UCSD-AML1 (cell line): ENCODE measurements around the gene NEURL1.
A peak's percentile ranks its signal among the peaks of the same experiment; 100 is the strongest.
"Not testable (repeated sequence)": the region's sequence is repeated elsewhere in the genome, so short reads cannot be mapped to it uniquely, and the experiment has no call there.

Source experiments
- DNase-seq: peaks from one replicate; lab custom pipeline; 2025; ENCODE audit not compliant: unreplicated experiment; lab: John Stamatoyannopoulos, UW

Gene NEURL1

GRCh38 chr10:103603382-103603781 lies 109.9 kb downstream of the NEURL1 start:
- DNase-seq = no peak

- DNase-seq = peak; percentile 38
These were observed 112.0 kb downstream of the NEURL1 start for GRCh38 chr10:103605359-103606096.

GRCh38 chr10:103606097-103606438 lies 112.6 kb downstream of the NEURL1 start:
- DNase-seq = not testable (repeated sequence)

- not testable (repeated sequence) for DNase-seq
These were observed 113.5 kb downstream of the NEURL1 start for GRCh38 chr10:103607051-103607450.

- DNase-seq = not testable (repeated sequence)
These were observed 114.6 kb downstream of the NEURL1 start for GRCh38 chr10:103608056-103608455.

- DNase-seq = no peak
These were observed 116.0 kb downstream of the NEURL1 start for GRCh38 chr10:103609231-103610082.

GRCh38 chr10:103610083-103610472 lies 116.6 kb downstream of the NEURL1 start:
- DNase-seq = no peak

- DNase-seq = no peak
These were observed 117.5 kb downstream of the NEURL1 start for GRCh38 chr10:103610921-103611511.

- no peak for DNase-seq
These were observed 119.2 kb downstream of the NEURL1 start for GRCh38 chr10:103612462-103613365.

GRCh38 chr10:103613616-103614015 lies 120.1 kb downstream of the NEURL1 start:
- DNase-seq = no peak

- DNase-seq = no peak
These were observed 121.0 kb downstream of the NEURL1 start for GRCh38 chr10:103614306-103615158.

- DNase-seq = no peak
These were observed 123.4 kb downstream of the NEURL1 start for GRCh38 chr10:103616705-103617601.

GRCh38 chr10:103617602-103618385 lies 124.3 kb downstream of the NEURL1 start:
- DNase-seq = no peak

GRCh38 chr10:103618575-103619423 lies 125.3 kb downstream of the NEURL1 start:
- DNase-seq = no peak

- DNase-seq = no peak
These were observed 126.2 kb downstream of the NEURL1 start for GRCh38 chr10:103619424-103620351.

- DNase-seq = no peak
These were observed 126.8 kb downstream of the NEURL1 start for GRCh38 chr10:103620352-103620740.
